GM19463 (cell line): Measurements from ENCODE around the gene POLR2I.

ENCODE experiments used
- ATAC-seq: cut with Tn5 transposase; IDR thresholded peaks from one replicate; pipeline ENCODE4 v1.9.1; 2021; ENCODE audit warnings: mild to moderate bottlenecking, moderate library complexity; ENCODE audit not compliant: unreplicated experiment

The POLR2I gene

GRCh38 chr19:36064826-36065225, 49.8 kb downstream of the POLR2I start:
- ATAC-seq = no peak
